ENCODE data around the gene RABGAP1L.

Gene RABGAP1L

DNA sequence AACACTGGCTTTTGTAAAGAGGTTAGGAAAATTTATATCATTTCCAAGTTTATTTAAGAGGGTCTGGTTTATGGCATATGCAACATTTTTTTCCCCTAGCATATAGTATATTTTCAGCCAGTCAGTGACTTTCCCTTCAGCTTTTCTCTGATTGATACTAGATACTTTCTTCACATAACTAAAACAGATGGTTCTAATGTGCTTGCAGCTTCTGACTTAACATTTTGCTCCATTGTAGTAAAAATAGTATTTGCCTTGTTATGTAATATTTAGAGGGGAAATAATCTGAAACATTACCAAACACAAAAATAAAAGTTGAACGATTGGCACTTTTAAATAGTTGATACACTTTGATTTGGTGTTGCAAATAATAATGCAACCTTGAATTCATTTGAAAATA lies 480.1 kb downstream of the RABGAP1L start:
- ChIA-PET POLR2A (no interaction called here), CTCF (no interaction called here)
- TF ChIP-seq ZNF239 (tag by site-specific recombination; IDR thresholded peaks at IDR 0.05), result no peak
- TF ChIP-seq ZNF132 (tag by site-specific recombination; IDR thresholded peaks at IDR 0.05; ENCODE audit: borderline replicate concordance), result no peak
- TF ChIP-seq, protein P1, sequence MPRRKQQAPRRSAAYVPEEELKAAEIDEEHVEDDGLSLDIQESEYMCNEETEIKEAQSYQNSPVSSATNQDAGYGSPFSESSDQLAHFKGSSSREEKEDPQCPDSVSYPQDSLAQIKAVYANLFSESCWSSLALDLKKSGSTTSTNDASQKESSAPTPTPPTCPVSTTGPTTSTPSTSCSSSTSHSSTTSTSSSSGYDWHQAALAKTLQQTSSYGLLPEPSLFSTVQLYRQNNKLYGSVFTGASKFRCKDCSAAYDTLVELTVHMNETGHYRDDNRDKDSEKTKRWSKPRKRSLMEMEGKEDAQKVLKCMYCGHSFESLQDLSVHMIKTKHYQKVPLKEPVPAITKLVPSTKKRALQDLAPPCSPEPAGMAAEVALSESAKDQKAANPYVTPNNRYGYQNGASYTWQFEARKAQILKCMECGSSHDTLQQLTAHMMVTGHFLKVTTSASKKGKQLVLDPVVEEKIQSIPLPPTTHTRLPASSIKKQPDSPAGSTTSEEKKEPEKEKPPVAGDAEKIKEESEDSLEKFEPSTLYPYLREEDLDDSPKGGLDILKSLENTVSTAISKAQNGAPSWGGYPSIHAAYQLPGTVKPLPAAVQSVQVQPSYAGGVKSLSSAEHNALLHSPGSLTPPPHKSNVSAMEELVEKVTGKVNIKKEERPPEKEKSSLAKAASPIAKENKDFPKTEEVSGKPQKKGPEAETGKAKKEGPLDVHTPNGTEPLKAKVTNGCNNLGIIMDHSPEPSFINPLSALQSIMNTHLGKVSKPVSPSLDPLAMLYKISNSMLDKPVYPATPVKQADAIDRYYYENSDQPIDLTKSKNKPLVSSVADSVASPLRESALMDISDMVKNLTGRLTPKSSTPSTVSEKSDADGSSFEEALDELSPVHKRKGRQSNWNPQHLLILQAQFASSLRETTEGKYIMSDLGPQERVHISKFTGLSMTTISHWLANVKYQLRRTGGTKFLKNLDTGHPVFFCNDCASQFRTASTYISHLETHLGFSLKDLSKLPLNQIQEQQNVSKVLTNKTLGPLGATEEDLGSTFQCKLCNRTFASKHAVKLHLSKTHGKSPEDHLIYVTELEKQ (tag by site-specific recombination; IDR thresholded peaks at IDR 0.05; ENCODE audit: borderline replicate concordance), result no peak
- H3K9me3 ChIP-seq (ENCODE audit: control insufficient read depth, insufficient read depth, low read depth, low read length), result no peaks in the 10 kb centered on the region
- no peak overlapping the region for H3K4me3 ChIP-seq (ENCODE audit: low read depth, low read length)
- H3K36me3 ChIP-seq (ENCODE audit: control insufficient read depth in 2 of 2, insufficient read depth in 1 of 2, low read length in 2 of 2), result peaks cover 0 to 3% of the 10 kb centered on the region in 2 experiments; a peak in 1 of 3 replicates
- H3K4me1 ChIP-seq (ENCODE audit: control insufficient read depth, insufficient read depth, low read length), result no peaks in the 10 kb centered on the region
- H3K27ac ChIP-seq (ENCODE audit: extremely low read depth, low read depth, low read length), result no peak overlapping the region

DNA sequence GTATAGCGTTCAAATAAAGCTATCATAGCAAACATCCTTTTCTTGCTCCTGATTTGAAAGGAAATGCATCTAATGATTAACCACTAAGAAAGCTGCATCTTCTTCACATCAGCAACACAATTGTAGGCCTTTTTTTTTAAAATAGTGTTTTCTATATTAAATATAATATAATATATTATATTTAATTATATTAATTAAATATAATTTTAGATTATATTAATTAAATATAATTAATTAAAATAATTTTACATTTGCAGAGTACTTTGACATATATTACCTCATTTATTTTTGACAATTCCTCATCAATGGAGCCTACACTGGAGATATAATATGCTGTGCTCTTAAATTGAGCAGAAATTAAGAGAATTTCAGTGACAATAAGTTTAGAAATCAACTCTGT lies 481.5 kb downstream of the RABGAP1L start:
- TF ChIP-seq ZNF837 (tag by site-specific recombination; IDR thresholded peaks at IDR 0.05) (no peak), ZNF830 (tag by site-specific recombination; IDR thresholded peaks at IDR 0.05; ENCODE audit: low read depth) (no peak), ZNF37A (tag by site-specific recombination; IDR thresholded peaks at IDR 0.05) (no peak), ZNF140 (tag by site-specific recombination; IDR thresholded peaks at IDR 0.05) (no peak), ZNF112 (tag by site-specific recombination; IDR thresholded peaks at IDR 0.05) (no peak), GFI1B (tag by site-specific recombination; IDR thresholded peaks at IDR 0.05) (no peak), ZNF843 (tag by site-specific recombination; IDR thresholded peaks at IDR 0.05) (no peak), GLI4 (tag by site-specific recombination; IDR thresholded peaks at IDR 0.05) (no peak), ZFP41 (tag by site-specific recombination; IDR thresholded peaks at IDR 0.05; ENCODE audit: borderline replicate concordance) (no peak), ZNF664 (tag by site-specific recombination; IDR thresholded peaks at IDR 0.05) (no peak), OVOL3 (tag by site-specific recombination; IDR thresholded peaks at IDR 0.05) (no peak)
- TF ChIP-seq, protein P2, sequence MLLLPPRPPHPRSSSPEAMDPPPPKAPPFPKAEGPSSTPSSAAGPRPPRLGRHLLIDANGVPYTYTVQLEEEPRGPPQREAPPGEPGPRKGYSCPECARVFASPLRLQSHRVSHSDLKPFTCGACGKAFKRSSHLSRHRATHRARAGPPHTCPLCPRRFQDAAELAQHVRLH (tag by site-specific recombination; IDR thresholded peaks at IDR 0.05), result no peak
- TF ChIP-seq, protein P3, sequence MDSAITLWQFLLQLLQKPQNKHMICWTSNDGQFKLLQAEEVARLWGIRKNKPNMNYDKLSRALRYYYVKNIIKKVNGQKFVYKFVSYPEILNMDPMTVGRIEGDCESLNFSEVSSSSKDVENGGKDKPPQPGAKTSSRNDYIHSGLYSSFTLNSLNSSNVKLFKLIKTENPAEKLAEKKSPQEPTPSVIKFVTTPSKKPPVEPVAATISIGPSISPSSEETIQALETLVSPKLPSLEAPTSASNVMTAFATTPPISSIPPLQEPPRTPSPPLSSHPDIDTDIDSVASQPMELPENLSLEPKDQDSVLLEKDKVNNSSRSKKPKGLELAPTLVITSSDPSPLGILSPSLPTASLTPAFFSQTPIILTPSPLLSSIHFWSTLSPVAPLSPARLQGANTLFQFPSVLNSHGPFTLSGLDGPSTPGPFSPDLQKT (IDR thresholded peaks at IDR 0.05; ENCODE audit: borderline replicate concordance, low read depth, low read length), result no peak
- TF ChIP-seq, protein P4, sequence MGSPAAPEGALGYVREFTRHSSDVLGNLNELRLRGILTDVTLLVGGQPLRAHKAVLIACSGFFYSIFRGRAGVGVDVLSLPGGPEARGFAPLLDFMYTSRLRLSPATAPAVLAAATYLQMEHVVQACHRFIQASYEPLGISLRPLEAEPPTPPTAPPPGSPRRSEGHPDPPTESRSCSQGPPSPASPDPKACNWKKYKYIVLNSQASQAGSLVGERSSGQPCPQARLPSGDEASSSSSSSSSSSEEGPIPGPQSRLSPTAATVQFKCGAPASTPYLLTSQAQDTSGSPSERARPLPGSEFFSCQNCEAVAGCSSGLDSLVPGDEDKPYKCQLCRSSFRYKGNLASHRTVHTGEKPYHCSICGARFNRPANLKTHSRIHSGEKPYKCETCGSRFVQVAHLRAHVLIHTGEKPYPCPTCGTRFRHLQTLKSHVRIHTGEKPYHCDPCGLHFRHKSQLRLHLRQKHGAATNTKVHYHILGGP (tag by site-specific recombination; IDR thresholded peaks at IDR 0.05), result no peak
- TF ChIP-seq, protein P5, sequence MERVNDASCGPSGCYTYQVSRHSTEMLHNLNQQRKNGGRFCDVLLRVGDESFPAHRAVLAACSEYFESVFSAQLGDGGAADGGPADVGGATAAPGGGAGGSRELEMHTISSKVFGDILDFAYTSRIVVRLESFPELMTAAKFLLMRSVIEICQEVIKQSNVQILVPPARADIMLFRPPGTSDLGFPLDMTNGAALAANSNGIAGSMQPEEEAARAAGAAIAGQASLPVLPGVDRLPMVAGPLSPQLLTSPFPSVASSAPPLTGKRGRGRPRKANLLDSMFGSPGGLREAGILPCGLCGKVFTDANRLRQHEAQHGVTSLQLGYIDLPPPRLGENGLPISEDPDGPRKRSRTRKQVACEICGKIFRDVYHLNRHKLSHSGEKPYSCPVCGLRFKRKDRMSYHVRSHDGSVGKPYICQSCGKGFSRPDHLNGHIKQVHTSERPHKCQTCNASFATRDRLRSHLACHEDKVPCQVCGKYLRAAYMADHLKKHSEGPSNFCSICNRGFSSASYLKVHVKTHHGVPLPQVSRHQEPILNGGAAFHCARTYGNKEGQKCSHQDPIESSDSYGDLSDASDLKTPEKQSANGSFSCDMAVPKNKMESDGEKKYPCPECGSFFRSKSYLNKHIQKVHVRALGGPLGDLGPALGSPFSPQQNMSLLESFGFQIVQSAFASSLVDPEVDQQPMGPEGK (tag by site-specific recombination; IDR thresholded peaks at IDR 0.05), result no peak
- TF ChIP-seq, protein P6, sequence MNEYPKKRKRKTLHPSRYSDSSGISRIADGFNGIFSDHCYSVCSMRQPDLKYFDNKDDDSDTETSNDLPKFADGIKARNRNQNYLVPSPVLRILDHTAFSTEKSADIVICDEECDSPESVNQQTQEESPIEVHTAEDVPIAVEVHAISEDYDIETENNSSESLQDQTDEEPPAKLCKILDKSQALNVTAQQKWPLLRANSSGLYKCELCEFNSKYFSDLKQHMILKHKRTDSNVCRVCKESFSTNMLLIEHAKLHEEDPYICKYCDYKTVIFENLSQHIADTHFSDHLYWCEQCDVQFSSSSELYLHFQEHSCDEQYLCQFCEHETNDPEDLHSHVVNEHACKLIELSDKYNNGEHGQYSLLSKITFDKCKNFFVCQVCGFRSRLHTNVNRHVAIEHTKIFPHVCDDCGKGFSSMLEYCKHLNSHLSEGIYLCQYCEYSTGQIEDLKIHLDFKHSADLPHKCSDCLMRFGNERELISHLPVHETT (tag by site-specific recombination; IDR thresholded peaks at IDR 0.05), result no peak
- CTCF ChIA-PET, result no interaction called here
- POLR2A ChIA-PET, result no interaction called here
- peaks cover 0 to 3% of the 10 kb centered on the region in 2 experiments; a peak in 1 of 3 replicates for H3K36me3 ChIP-seq (ENCODE audit: control insufficient read depth in 2 of 2, insufficient read depth in 1 of 2, low read length in 2 of 2)
- no peak overlapping the region for H3K27ac ChIP-seq (ENCODE audit: extremely low read depth, low read depth, low read length)
- H3K4me1 ChIP-seq (ENCODE audit: control insufficient read depth, insufficient read depth, low read length), result no peaks in the 10 kb centered on the region
- H3K4me3 ChIP-seq (ENCODE audit: low read depth, low read length), result no peak overlapping the region
- no peaks in the 10 kb centered on the region for H3K9me3 ChIP-seq (ENCODE audit: control insufficient read depth, insufficient read depth, low read depth, low read length)

Data from HEK293 (cell line).